DMS53 treated with DMSO at 0.1 percent for 48 hours (cell line): ENCODE results near the gene CAPN10.
"Not testable (repeated sequence)": the region's sequence is repeated elsewhere in the genome, so short reads cannot be mapped to it uniquely, and the experiment has no call there.

Experiments used
- DNase-seq: peaks from one replicate; lab custom pipeline; 2025; ENCODE audit not compliant: unreplicated experiment; lab: John Stamatoyannopoulos, UW

The CAPN10 gene

GRCh38 chr2:240586198-240586918, at the start of gene CAPN10:
Gene CAPN10 (plus strand): TSS chr2:240586734. CDS start chr2:240586912, 178 bp downstream.
- DNase-seq, result peak; percentile 85

DNA sequence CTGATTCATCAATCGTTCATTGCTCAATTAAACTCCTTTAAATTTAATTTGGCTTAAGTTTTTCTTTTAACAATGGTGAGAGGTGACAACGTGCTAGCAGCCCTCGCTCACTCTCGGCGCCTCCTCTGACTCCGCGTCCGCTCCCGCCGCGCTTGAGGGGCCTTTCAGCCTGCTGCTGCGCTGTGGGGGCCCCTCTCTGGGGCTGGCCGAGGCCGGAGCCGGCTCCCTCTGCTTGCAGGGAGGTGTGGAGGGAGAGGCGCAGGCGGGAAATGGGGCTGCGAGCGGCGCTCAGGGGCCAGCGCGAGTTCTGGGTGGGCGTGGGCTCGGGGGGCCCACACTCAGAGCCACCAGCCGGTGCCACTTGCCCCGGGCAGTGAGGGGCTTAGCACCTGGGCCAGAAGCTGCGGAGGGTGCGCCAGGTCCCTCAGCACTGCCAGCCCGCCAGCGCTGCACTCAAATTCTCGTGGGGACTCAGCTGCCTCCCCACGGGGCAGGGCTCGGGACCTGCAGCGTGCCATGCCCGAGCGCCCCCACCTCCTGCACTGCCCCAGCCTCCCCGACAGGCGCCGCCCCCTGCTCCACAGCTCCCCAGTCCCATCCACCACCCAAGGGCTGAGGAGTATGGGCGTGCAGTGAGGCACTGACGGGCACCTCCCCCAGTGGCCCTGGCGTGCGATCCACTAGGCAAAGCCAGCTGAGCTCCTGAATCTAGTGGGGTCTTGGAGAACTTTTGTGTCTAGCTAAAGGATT, 48.3 kb upstream of the CAPN10 start:
- no peak for DNase-seq

GRCh38 chr2:240539101-240539500, 47.4 kb upstream of the CAPN10 start:
- DNase-seq, result not testable (repeated sequence)

GRCh38 chr2:240539906-240540305, 46.6 kb upstream of the CAPN10 start:
- DNase-seq, result no peak

- no peak for DNase-seq
Observed at GRCh38 chr2:240551288-240551687, 35.2 kb upstream of the CAPN10 start.

- no peak for DNase-seq
Observed at GRCh38 chr2:240551811-240552210, 34.7 kb upstream of the CAPN10 start.

DNA sequence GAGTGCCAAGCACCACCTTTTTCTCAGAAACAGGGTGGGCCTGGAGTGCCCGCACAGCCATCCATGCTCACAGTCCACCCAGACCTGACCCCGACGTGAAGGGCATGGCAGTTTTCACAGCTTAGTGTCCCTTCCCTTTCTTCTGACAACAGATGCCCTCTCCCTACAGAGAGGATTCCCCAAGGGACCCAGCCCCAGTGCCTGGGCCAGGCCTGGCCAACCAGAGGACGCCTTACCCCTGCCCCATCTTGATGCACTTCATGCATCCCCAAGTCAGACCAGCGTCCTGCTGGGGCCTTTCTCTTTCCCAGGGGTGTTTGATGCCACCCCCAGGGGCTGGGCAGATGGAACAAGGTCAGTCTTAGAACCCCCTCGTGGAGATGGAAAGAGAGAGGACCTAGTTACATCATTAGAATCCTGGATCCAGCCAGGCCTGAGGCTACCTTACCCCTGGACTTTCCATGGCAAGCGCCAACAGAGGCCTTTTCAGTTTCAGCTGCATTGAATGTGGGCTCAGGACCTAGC, 32.5 kb upstream of the CAPN10 start:
- no peak for DNase-seq

GRCh38 chr2:240554767-240555493, 31.6 kb upstream of the CAPN10 start:
- no peak for DNase-seq

DNA sequence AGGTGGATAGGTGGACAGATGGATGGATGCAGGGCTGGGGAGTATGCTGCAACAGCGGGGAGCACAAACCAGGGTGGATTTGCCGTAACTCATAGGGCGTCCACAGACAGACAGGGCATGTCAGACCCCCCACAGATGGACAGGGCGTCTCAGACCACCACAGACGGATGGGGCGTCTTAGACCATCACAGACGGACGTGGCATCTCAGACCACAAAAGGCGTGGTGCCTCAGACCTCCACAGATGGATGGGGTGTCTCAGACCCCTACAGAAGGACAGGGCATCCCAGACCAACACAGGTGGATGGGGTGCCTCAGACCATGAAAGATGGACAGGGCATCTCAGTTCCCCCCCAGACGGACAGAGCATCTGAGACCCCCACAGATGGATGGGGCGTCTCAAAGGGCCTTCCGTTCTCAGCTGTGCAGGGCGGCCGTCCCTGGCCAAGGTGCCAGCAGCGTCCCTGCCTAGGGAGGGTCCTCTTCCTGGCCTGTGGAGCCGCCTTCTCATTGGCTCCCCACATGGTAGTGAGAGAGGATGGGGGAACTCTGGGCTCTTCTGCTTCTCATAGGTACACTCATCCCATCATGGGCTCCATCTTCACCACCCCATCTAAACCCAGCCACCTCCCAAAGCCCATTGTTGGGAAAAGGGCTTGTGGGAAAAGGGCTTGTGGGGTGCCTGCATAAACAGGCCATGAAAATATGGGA, 30.8 kb upstream of the CAPN10 start:
- no peak for DNase-seq

DNA sequence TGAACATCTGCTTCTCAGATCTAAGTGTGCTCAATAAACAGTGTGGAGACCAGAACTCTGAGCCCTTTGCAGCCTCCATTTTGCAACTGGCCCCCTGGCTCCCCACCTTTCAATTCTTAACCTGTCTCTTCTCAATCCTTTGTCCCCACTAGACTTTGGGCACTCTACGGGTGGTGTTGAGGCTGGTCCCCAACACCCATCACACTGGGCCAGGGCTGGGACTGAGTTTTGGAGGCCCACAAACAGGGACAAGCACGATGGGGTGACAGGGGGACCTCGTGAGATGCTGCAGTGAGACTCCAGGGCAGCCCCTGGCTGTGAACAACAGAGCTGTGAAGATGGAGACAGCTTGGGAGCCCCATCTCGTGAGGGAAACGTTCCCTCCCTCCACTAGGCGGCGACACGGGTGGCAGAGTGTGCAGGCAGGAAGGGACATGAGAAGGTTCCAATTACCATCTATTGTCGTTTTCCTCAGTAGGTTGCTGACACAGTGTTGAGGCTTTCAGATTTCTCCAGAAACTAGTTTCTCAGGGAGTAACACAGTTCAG, 29.9 kb upstream of the CAPN10 start:
- DNase-seq, result no peak

DNA sequence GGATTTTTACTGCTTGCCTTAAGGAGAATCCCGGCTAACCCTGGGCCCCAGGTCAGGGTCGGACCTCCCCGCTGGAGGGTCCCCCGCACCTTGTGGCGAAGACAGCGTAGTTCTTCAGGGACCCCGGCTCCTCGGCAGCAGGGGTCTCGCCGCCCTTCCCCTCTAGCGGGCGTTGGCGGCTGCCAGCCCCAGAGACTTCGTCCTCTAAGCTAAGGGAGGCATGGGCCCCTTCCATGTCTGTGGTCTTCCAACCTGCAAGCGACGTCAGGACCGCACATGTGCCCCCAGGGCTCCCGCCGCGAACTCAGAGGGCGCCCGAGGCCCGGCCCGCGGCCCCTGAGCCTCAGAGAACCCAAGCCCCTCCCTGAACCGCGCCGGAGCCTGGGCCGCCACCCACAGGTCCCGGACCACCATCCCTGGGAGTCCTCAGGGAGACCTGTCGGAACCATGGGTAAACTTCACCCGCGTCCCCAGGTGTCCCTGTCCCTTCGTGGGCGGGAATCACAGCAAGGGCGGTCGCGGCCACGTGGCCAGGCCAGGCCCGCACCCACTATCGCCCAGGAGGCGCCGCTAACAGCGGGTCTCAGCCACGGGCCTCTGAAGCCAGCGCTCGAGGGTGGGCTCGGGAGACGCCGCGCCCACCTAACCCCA, 29.3 kb upstream of the CAPN10 start:
- no peak for DNase-seq

DNA sequence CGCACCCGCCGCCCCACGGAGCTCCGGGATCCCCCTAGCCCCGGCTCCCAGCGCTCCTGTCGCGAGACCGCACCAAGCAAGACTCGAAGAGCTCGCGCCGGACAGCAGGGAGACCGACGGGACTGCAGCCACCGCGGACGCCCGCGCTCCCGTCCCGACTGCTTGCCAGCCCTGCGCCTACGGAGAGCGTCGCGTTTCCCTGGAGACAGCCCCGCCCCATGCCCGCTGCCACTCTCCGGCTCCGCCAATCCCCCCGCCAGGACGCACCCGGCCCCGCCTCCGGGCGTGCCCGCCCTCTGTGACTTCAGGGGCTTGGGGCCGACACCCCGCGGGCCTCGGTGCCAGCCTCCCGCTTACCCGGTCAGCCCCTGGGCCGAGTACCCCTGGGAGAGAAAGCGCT, 28.7 kb upstream of the CAPN10 start, which contains the start of gene ANKMY1:
ANKMY1 (minus strand) TSS at position 181 of the 400 bp plus-strand sequence. CDS start 653 bp downstream, outside the sequence.
- no peak for DNase-seq

DNA sequence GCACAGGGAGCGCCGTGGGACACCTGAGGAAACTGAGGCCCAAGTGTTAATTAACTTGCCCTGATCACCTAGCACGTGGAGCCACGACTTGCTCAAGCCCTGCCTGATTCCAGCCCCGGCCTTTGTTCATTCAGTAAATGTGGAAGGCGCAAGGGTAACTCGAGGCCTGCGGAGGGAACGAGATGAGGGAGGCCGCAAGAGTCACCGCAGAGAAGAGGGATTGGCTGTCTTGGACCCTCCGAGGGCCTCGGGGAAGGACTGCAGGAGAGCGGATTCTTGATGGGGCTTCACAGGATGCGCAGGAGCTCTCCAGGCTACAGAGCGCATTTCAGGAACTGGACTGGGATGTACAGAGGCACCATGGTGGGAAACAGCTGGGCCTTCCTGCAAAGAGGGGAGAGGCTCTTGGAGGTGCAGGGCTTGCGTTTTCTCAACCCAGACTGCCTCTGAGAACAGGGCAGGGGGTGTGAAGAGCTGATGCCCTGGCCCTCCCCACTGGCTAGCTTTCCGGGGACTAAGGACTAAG, 28.2 kb upstream of the CAPN10 start:
- DNase-seq, result no peak

- DNase-seq, result no peak
Observed at GRCh38 chr2:240559286-240559685, 27.2 kb upstream of the CAPN10 start.

DNA sequence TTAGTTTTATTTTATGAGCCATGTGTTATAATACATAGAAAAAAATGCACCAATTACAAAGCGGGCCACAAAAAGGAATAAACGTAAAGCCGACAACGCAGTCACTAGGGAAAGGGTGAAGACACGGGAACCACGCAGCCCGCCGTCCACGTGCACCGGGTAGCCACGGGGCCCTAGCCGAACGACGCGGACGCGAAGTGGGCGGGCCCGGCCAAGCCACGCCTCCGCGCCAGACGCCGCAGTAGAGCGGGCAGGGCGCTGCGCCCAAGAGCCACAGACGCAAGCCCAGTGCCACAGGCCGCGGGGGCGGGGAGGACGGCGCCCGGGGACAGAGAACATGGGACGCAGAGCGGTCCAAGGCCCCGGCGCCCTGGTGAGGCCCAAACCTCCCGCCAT, 26.5 kb upstream of the CAPN10 start, which contains the start of gene DUSP28:
DUSP28 (plus strand) TSS at position 274 of the 396 bp plus-strand sequence. CDS start 328 bp downstream, outside the sequence.
- DNase-seq, result peak; percentile 60

DNA sequence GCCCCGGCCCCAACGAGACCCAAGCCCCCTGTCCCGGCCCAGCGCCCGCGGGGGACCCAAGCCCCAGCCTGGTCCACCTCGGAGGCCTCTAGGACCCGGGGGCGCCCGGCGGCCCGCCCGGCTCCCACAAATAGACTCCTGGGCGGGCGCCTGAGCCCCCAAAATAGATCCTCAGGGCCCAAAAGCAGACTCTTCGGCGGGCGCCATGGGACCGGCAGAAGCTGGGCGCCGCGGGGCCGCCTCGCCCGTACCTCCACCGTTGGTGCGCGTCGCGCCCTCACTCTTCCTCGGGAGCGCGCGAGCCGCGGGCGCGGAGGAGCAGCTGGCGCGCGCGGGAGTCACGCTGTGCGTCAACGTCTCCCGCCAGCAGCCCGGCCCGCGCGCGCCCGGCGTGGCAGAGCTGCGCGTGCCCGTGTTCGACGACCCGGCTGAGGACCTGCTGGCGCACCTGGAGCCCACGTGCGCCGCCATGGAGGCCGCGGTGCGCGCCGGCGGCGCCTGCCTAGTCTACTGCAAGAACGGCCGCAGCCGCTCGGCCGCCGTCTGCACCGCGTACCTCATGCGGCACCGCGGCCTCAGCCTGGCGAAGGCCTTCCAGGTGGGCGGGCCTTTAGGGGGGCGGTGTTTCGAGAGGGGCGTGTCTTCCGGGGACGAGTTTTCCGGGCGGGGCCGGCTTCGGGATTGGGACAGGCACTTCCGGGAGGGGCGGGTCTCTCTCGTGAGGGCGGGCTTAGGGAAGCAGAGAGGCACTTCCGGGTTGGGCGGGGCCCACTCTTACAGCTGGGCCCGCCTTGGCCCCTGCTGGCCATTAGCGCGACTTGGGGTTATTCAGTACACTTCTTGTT, 25.8 kb upstream of the CAPN10 start:
- peak; percentile 85 for DNase-seq

DNA sequence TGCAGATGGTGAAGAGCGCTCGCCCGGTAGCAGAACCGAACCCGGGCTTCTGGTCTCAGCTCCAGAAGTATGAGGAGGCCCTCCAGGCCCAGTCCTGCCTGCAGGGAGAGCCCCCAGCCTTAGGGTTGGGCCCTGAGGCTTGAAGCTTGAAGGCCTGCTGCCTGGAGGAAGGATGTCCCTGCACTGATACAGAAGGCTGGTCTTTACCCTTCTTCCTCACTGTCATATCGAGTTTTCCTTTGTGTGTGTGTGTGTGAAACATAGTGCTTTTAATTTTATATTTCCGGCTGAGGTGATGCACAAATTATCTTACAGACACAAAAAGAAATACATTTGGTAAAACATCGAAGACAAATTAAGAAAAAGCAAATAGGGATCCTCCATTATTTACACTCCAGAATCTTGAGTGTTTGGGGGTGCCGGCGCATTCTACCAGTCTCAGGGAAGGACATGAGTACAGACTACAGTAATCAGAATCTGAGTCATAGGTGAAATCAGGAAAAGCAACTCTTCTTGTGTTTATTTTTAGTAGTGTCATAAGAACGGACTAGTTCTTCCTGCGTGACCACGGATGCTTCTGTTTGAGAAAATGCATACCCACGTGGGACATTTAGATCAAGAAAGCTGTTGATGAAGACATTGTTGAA, 25.1 kb upstream of the CAPN10 start:
- peak; percentile 52 for DNase-seq

DNA sequence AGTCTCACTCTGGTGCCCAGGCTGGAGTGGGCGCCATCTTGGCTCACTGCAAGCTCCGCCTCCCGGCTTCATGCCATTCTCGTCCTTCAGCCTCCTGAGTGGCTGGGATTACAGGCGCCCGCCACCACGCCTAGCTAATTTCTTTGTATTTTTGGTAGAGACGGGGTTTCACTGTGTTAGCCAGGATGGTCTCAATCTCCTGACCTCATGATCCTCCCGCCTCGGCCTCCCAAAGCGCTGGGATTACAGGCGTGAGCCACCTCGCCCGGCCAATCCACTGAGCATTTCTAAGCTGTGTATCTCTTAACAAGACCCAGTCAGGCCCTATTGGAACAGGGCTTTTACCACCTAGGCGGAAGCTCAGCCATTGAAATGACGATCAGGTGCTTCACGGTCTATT, 23.3 kb upstream of the CAPN10 start:
- not testable (repeated sequence) for DNase-seq
